NCI-H146 treated with DMSO at 0.1 percent for 48 hours (cell line): ENCODE data around the gene SLAIN1.
A peak's percentile ranks its signal among the peaks of the same experiment; 100 is the strongest.

ENCODE experiments used
- DNase-seq: peaks from one replicate; lab custom pipeline; 2025; ENCODE audit not compliant: unreplicated experiment; lab: John Stamatoyannopoulos, UW

The SLAIN1 gene

GRCh38 chr13:77751513-77752456, 54.3 kb downstream of the SLAIN1 start:
- peak; percentile 14 for DNase-seq

DNA sequence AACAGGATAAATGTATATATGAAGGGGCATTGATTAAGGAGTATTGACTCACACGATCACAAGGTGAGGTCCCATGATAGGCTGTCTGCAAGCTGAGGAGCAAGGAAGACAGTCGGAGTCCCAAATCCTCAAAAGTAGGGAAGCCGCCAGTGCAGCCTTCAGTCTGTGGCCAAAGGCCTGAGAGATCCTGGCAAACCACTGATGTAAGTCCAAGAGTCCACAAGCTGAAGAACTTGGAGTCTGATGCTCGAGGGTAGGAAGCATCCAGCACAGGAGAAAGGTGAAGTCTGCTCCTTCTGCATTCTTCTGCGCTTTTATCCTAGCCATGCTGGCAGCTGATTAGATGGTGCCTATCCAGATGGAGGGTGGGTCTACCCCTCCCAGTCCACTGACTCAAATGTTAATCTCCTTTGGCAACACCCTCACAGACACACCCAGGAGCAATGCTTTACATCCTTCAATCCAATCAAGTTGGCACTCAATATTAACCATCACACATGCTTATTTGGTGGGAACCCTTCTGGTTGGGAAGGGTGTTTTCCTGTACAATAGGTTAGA, 55.1 kb downstream of the SLAIN1 start:
- no peak for DNase-seq

GRCh38 chr13:77760893-77761292, 63.4 kb downstream of the SLAIN1 start:
- DNase-seq = no peak

DNA sequence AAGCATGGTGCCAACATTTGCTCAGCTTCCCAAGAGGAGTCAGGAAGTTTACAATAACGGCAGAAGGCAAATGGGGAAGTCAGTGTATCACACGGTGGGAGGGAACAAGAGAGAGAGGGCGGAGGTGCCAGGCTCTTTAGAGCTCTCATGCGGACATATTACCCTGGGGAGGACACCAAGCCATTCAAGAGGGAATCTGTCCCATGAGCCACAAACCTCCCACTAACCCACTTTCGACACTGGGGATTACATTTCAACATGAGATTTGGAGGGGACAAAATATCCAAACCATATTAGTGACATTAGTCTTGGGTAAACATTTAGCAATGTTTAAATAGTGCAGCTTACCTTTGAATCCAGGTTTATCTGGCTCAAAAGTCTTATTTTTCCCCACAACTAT, 69.9 kb downstream of the SLAIN1 start:
- DNase-seq = no peak

GRCh38 chr13:77774181-77774580, 76.7 kb downstream of the SLAIN1 start:
- DNase-seq = no peak

DNA sequence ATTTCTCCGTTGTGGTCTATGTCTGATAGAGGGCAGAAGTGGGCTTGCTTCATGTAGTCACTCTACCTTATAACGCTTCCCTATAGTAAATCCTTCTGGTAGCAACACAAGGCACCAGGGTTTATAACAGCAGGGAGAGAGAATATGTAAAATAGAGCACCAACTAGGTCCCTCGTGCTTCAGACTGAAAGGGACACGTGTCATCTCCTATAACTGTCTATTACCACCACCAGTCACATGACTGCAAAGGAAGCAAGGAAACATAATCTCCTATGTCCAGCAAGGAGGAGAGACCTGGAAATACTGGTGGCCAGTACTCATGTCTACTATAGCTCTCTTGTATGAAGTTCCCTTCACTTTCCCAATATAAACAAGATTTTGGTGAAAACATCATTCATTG, 79.2 kb downstream of the SLAIN1 start:
- DNase-seq = no peak

- DNase-seq = peak; percentile 67
Observed at GRCh38 chr13:77779552-77780272, 82.2 kb downstream of the SLAIN1 start.

GRCh38 chr13:77781808-77782207, 84.3 kb downstream of the SLAIN1 start:
- DNase-seq = no peak

DNA sequence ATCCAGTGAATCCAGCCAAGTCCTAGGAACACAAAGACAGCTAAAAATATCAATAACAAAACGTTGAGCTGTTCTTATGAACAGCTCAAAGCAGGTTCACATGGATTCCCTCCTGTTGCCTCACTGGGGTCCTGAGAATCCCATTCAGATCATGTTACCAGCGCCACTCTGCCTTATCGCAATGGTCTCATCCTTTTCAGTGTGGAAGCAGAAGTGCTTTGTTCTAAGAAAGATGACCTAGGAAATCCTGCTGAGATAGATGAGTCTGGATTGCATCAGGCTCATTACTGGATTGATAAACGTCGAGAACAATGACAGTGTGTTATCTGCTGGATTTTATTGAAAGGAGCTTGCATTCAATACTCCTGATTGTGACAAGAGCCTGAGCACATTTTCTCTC, 87.0 kb downstream of the SLAIN1 start:
- DNase-seq = peak; percentile 99

- no peak for DNase-seq
Observed at GRCh38 chr13:77786695-77787287, 89.3 kb downstream of the SLAIN1 start.

- DNase-seq = no peak
Observed at GRCh38 chr13:77789376-77789775, 91.9 kb downstream of the SLAIN1 start.

- DNase-seq = no peak
Observed at GRCh38 chr13:77800219-77800618, 102.7 kb downstream of the SLAIN1 start.

DNA sequence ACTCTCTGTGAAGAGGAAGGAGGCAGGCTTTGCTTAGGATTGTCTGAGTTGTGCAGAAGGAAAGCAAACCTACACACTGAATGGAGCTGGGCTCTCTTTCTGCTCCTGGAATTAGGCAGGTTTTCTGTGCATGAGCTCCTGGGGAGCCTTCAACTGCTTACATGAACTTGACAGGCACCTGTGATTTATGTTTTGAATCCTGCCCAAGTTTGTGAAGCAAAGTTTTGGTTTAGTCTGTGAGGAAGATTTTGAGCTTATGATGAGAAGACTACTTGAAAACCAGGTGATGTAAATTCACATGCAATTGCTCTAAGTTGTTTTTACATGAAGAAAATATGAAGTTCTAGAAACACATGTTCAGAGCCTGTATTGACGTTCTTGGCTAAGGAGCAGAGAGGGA, 109.0 kb downstream of the SLAIN1 start:
- DNase-seq = no peak

GRCh38 chr13:77807431-77808135, 110.1 kb downstream of the SLAIN1 start:
- DNase-seq = no peak

DNA sequence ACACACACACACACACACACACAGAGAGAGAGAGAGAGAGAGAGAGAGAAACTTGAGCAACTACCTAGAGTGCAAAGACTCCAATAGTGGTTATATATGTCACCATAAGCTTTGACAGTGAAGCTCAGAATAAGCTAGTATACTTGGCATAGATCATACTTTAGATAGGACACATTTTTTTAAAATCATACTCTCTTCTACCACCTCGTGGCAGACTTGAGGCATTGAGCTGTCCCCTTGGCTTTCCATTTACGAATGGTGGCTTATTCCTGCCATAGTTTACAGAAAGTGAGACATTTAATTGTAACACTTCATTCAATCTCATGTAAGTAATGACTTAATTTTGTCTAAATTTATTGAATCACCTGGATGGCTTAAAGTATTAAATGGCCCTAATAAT, 112.9 kb downstream of the SLAIN1 start:
- DNase-seq = peak; percentile 29

GRCh38 chr13:77810878-77811277, 113.4 kb downstream of the SLAIN1 start:
- no peak for DNase-seq

GRCh38 chr13:77811381-77811780, 113.9 kb downstream of the SLAIN1 start:
- no peak for DNase-seq

- no peak for DNase-seq
Observed at GRCh38 chr13:77811981-77812380, 114.5 kb downstream of the SLAIN1 start.
